22Rv1 (cell line): Measurements from ENCODE around the gene SLMAP.

Experiments
- ZFX ChIP-seq: fragments of 450-650 bp; IDR thresholded peaks from 2 replicates; pipeline ENCODE4 v1.6.1; 2017; ENCODE audit warnings: antibody characterized with exemption, borderline replicate concordance
- TF ChIP-seq, protein P1 (sequence below): fragments of 450-650 bp; IDR thresholded peaks from 2 replicates; pipeline ENCODE4 v1.5.1; 2017; ENCODE audit warnings: mild to moderate bottlenecking

DNA sequence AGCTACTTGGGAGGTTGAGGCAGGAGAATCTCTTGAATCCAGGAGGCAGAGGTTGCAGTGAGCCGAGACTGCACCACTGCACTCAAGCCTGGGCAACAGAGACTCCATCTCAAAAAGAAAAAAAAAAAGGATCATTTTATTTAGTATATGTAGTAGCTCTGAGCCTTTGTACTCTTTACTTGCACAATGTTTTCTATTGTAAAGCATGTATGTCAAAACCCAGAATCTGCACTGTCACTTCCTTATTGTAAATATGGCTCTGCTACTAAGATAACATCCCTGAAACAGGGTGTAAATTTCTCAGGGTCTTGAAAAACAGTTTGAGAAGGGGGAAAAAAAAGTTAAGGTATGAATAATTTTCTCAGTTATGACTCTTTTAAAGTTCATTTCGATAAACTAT is 35.1 kb downstream of the SLMAP start:
- TF ChIP-seq, protein P1, sequence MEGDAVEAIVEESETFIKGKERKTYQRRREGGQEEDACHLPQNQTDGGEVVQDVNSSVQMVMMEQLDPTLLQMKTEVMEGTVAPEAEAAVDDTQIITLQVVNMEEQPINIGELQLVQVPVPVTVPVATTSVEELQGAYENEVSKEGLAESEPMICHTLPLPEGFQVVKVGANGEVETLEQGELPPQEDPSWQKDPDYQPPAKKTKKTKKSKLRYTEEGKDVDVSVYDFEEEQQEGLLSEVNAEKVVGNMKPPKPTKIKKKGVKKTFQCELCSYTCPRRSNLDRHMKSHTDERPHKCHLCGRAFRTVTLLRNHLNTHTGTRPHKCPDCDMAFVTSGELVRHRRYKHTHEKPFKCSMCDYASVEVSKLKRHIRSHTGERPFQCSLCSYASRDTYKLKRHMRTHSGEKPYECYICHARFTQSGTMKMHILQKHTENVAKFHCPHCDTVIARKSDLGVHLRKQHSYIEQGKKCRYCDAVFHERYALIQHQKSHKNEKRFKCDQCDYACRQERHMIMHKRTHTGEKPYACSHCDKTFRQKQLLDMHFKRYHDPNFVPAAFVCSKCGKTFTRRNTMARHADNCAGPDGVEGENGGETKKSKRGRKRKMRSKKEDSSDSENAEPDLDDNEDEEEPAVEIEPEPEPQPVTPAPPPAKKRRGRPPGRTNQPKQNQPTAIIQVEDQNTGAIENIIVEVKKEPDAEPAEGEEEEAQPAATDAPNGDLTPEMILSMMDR, result no peak
- TF ChIP-seq ZFX, result no peak
